Measurements from ENCODE around the gene GATAD2B.
"Not testable (repeated sequence)": the region's sequence is repeated elsewhere in the genome, so short reads cannot be mapped to it uniquely, and the experiment has no call there.

GATAD2B gene

GRCh38 chr1:153775458-153776327 is 147.1 kb downstream of the GATAD2B start:
- DNase-seq = peak; percentile 87

- DNase-seq = peak; percentile 80
These were observed 147.9 kb downstream of the GATAD2B start, which contains the start of gene SLC27A3 for GRCh38 chr1:153774780-153775457. Gene SLC27A3, plus strand, starts transcription at chr1:153775407. Its CDS starts 91 bp downstream, at chr1:153775498.

GRCh38 chr1:153774026-153774595 is 148.7 kb downstream of the GATAD2B start:
- DNase-seq = no peak

GRCh38 chr1:153773096-153773921 is 149.5 kb downstream of the GATAD2B start:
- DNase-seq = no peak

GRCh38 chr1:153771841-153772593 is 150.8 kb downstream of the GATAD2B start:
- DNase-seq = no peak

- no peak for DNase-seq
These were observed 151.5 kb downstream of the GATAD2B start for GRCh38 chr1:153771261-153771660.

GRCh38 chr1:153770797-153771196 is 152.0 kb downstream of the GATAD2B start:
- DNase-seq = no peak

GRCh38 chr1:153769221-153769620 is 153.6 kb downstream of the GATAD2B start:
- DNase-seq = no peak

- DNase-seq = no peak
These were observed 154.2 kb downstream of the GATAD2B start for GRCh38 chr1:153768316-153769181.

- no peak for DNase-seq
These were observed 155.3 kb downstream of the GATAD2B start for GRCh38 chr1:153767519-153767918.

- DNase-seq = not testable (repeated sequence)
These were observed 156.1 kb downstream of the GATAD2B start for GRCh38 chr1:153766663-153767062.

GRCh38 chr1:153764310-153764709 is 158.5 kb downstream of the GATAD2B start:
- DNase-seq = no peak

GRCh38 chr1:153763365-153764225 is 159.2 kb downstream of the GATAD2B start:
- no peak for DNase-seq

- no peak for DNase-seq
These were observed 162.3 kb downstream of the GATAD2B start for GRCh38 chr1:153760440-153760839.

All from COR-L47 (cell line).